Neural progenitor cell (in vitro differentiated cells): Measurements from ENCODE around the gene C9orf57.

Experiments used
- CTCF ChIP-seq: fragments of 200-600 bp; sonication (generic); IDR thresholded peaks from 2 replicates; pipeline ENCODE4 v1.5.1; 2017; ENCODE audit warnings: antibody characterized with exemption, mild to moderate bottlenecking
- EZH2 ChIP-seq: fragments of 200-600 bp; sonication (generic); IDR thresholded peaks from 2 replicates; pipeline ENCODE4 v1.6.1; 2017; ENCODE audit warnings: antibody characterized with exemption, mild to moderate bottlenecking, moderate library complexity
- EZH2phosphoT487 ChIP-seq: fragments of 200-600 bp; sonication (generic); IDR thresholded peaks from 2 replicates; pipeline ENCODE4 v1.6.1; 2017; ENCODE audit warnings: antibody characterized with exemption

- no peak for TF ChIP-seq CTCF
- TF ChIP-seq EZH2 = no peak
- no peak for TF ChIP-seq EZH2phosphoT487
These were observed 11.6 kb downstream of the C9orf57 start for GRCh38 chr9:72048850-72049249.
